Panc1 (cell line): ENCODE measurements around the gene MEGF11. TPM values are rescaled to one million over a fixed set of nuclear protein-coding genes. Genes with fewer than 3 reads are reported as not detected.

Source experiments
- ATAC-seq: fragments of 200-7000 bp; cut with Tn5 transposase; 2 replicates; pipeline ENCODE4 v1.9.1; 2020; ENCODE audit warnings: mild to moderate bottlenecking, moderate library complexity
- BruUV-seq: library from RNA; stranded (reverse); fragments of 400-500 nt; replicated peaks from 2 replicates; lab custom pipeline; 2021; lab: Mats Ljungman, UMichigan
- CTCF ChIA-PET: fragments of 300-600 bp; sonication (Branson Sonifier 250); formaldehyde crosslinking; loops from one replicate; lab custom pipeline; 2022; ENCODE audit warnings: antibody characterized with exemption; lab: Charles Lee
- POLR2A ChIA-PET: fragments of 300-600 bp; sonication (Branson Sonifier 250); formaldehyde crosslinking; loops from one replicate; lab custom pipeline; 2022; ENCODE audit warnings: antibody characterized with exemption; lab: Charles Lee
- DNase-seq: peaks from one replicate; pipeline ENCODE4 v3.0.0-alpha.2; 2010; ENCODE audit warnings: low read depth, low spot score
- H3K27ac ChIP-seq: 2 replicates; pipeline ENCODE4 v1.5.1; 2011; ENCODE audit warnings: mild to moderate bottlenecking, low read length, inconsistent platforms
- H3K27me3 ChIP-seq: fragments of 200-500 bp; sonication (Bioruptor generic); 2 replicates; pipeline ENCODE4 v1.6.0; 2014; ENCODE audit warnings: low read length, inconsistent platforms; ENCODE audit not compliant: control insufficient read depth, insufficient read depth
- H3K36me3 ChIP-seq: fragments of 200-500 bp; sonication (Bioruptor generic); 2 replicates; pipeline ENCODE4 v1.5.1; 2014; ENCODE audit warnings: inconsistent platforms, mild to moderate bottlenecking, low read length, moderate library complexity; ENCODE audit not compliant: control insufficient read depth, insufficient read depth
- H3K4me1 ChIP-seq: 2 replicates; pipeline ENCODE4 v1.5.1; 2011; ENCODE audit warnings: inconsistent platforms, mild to moderate bottlenecking, low read length, moderate library complexity; ENCODE audit not compliant: control insufficient read depth, insufficient read depth
- H3K4me3 ChIP-seq, 2 experiments: 2 replicates each; pipeline ENCODE4 v1.5.1; 2011 to 2012; ENCODE audit warnings: low read depth in 2 of 2, low read length in 2 of 2, mild to moderate bottlenecking in 2 of 2, inconsistent platforms in 1 of 2, moderate library complexity in 1 of 2
- H3K9me3 ChIP-seq: fragments of 200-500 bp; sonication (Bioruptor generic); 2 replicates; pipeline ENCODE4 v1.5.1; 2014; ENCODE audit warnings: low read depth, mild to moderate bottlenecking, inconsistent platforms, low read length, moderate library complexity; ENCODE audit not compliant: control insufficient read depth, insufficient read depth
- POLR2AphosphoS5 ChIP-seq: IDR thresholded peaks from 2 replicates; pipeline ENCODE4 v1.6.1; 2012; ENCODE audit warnings: mild to moderate bottlenecking, low read depth, low read length, moderate library complexity
- SIN3A ChIP-seq: IDR thresholded peaks from 2 replicates; pipeline ENCODE4 v1.6.1; 2012; ENCODE audit warnings: low read depth, mild to moderate bottlenecking, low read length, moderate library complexity, borderline replicate concordance; ENCODE audit not compliant: insufficient read depth
- TCF7L2 ChIP-seq: IDR thresholded peaks from 2 replicates; pipeline ENCODE4 v1.6.1; 2011; ENCODE audit warnings: mild to moderate bottlenecking, low read depth, low read length, inconsistent platforms
- in situ Hi-C: cut with HindIII; loops from 2 replicates; pipeline ENCODE4 v1.10.0; 2016; ENCODE audit warnings: low sequenced_read_pairs, low pct_unique_long_range_greater_than_20kb
- intact Hi-C: fragments of 100-400 bp; cut with micrococcal nuclease; formaldehyde crosslinking; loops from one replicate; pipeline ENCODE4 v1.10.0; 2022; ENCODE audit not compliant: unreplicated experiment
- total RNA-seq: library from RNA; stranded (reverse); gene quantifications from one replicate; pipeline ENCODE4 v1.2.1, GENCODE V29; 2021; ENCODE audit not compliant: unreplicated experiment
- TF ChIP-seq, protein P1 (sequence below), 2 experiments: IDR thresholded peaks; 2 replicates each; pipeline ENCODE4 v1.6.1; 2011 to 2012; ENCODE audit warnings: low read depth in 2 of 2, control low read depth in 1 of 2, low read length in 1 of 2, mild to moderate bottlenecking in 1 of 2, moderate library complexity in 1 of 2; ENCODE audit not compliant: insufficient read depth in 1 of 2
- TF ChIP-seq, protein P2 (sequence below): fragments of 450-650 bp; IDR thresholded peaks from 2 replicates; pipeline ENCODE4 v1.5.1; 2017; ENCODE audit warnings: mild to moderate bottlenecking

Gene MEGF11
- total RNA-seq, 1 experiment from 2014 or later: 0.95 TPM

DNA sequence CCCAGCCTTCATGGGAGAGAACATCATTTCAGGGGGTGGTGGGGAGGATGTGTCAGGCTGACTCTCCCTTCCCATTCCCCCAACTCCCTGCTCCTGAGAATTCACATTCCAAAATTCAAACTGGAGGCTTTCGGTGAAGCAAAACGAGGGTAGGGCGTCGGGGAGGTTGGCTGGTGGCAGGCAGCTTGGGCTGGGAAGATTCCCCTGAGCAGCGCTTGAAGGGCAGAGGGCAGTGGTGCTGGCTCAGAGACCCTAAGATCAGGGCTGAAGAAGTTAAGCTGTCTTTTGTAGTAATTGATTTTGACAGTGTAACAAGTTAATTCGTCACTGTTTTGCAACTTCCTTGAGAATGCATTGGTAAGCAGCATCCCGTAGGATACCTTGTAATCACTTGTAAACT is 196.5 kb downstream of the MEGF11 start:
- ATAC-seq: no peak
- DNase-seq: no peak
- Histone ChIP-seq H3K4me3 (no peak overlapping the region), H3K27ac (no peak overlapping the region), H3K9me3 (no peaks in the 10 kb centered on the region), H3K36me3 (no peaks in the 10 kb centered on the region), H3K27me3 (peaks cover 8% of the 10 kb centered on the region), H3K4me1 (no peaks in the 10 kb centered on the region)
- TF ChIP-seq SIN3A: no peak
- TF ChIP-seq, protein P1, sequence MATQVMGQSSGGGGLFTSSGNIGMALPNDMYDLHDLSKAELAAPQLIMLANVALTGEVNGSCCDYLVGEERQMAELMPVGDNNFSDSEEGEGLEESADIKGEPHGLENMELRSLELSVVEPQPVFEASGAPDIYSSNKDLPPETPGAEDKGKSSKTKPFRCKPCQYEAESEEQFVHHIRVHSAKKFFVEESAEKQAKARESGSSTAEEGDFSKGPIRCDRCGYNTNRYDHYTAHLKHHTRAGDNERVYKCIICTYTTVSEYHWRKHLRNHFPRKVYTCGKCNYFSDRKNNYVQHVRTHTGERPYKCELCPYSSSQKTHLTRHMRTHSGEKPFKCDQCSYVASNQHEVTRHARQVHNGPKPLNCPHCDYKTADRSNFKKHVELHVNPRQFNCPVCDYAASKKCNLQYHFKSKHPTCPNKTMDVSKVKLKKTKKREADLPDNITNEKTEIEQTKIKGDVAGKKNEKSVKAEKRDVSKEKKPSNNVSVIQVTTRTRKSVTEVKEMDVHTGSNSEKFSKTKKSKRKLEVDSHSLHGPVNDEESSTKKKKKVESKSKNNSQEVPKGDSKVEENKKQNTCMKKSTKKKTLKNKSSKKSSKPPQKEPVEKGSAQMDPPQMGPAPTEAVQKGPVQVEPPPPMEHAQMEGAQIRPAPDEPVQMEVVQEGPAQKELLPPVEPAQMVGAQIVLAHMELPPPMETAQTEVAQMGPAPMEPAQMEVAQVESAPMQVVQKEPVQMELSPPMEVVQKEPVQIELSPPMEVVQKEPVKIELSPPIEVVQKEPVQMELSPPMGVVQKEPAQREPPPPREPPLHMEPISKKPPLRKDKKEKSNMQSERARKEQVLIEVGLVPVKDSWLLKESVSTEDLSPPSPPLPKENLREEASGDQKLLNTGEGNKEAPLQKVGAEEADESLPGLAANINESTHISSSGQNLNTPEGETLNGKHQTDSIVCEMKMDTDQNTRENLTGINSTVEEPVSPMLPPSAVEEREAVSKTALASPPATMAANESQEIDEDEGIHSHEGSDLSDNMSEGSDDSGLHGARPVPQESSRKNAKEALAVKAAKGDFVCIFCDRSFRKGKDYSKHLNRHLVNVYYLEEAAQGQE (IDR thresholded peaks at IDR 0.05; ENCODE audit: insufficient read depth in 1 of 2, low read depth in 2 of 2, low read length in 1 of 2): no peak
- no peak for TF ChIP-seq TCF7L2
- TF ChIP-seq POLR2AphosphoS5: no peak
- POLR2A ChIA-PET: no interaction called here
- BruUV-seq: no TSS peak
- intact Hi-C loops: no loop called here
- CTCF ChIA-PET: no interaction called here
- in situ Hi-C loops: no loop called here

DNA sequence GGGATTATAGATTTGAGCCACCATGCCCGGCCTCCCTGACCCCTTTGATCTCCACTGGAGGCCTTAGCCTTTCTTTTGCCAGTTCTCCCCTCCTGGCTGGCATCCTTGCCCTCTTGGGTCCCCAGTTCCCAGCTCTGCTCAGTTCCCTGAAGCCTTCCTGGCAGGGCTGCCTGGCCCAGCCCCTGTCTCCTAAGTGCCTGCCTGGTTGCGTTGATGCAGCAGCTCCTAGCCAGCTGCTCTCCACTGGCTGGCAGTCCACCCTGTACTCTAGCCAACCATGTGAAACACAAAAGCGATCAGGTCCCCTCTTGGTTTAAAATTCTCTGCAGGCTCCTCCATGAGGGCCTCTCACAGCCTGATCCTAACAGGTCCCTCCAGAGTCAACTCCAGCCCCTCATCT is 199.6 kb downstream of the MEGF11 start:
- no peak for DNase-seq
- in situ Hi-C loops (no loop called here), intact Hi-C loops (no loop called here)
- no peak for ATAC-seq
- ChIA-PET CTCF (no interaction called here), POLR2A (no interaction called here)
- no peak overlapping the region for H3K4me3 ChIP-seq
- H3K36me3 ChIP-seq: no peaks in the 10 kb centered on the region
- H3K4me1 ChIP-seq: no peaks in the 10 kb centered on the region
- H3K9me3 ChIP-seq: no peaks in the 10 kb centered on the region
- H3K27ac ChIP-seq: no peak overlapping the region
- BruUV-seq: no TSS peak
- TF ChIP-seq TCF7L2: no peak
- peaks cover 5% of the 10 kb centered on the region for H3K27me3 ChIP-seq

DNA sequence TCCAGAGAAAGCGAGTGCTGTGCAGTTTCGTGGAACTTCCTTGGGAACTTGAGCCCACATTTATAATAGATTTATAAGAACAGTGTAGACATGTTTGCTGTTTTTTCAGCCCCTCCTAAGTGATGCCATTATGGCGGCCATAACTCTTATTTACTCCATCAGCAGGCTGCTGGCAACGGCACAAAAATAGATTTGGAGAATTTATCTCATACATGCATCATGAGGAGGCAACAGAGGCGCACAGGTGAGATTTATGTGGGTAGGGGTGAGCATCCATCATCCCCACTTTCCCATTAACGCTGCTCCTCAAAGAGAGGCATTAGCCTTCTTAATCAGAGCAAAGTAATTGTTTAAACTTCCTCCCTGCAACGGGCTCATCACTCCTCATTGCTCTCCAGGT is 201.7 kb downstream of the MEGF11 start:
- in situ Hi-C loops (no loop called here), intact Hi-C loops (no loop called here)
- TF ChIP-seq SIN3A: no peak
- Histone ChIP-seq H3K9me3 (no peaks in the 10 kb centered on the region), H3K27me3 (peaks cover 2% of the 10 kb centered on the region; the same call in 1 of the 2 replicates), H3K27ac (no peak overlapping the region), H3K4me1 (no peaks in the 10 kb centered on the region), H3K36me3 (no peaks in the 10 kb centered on the region), H3K4me3 (no peak overlapping the region)
- POLR2A ChIA-PET: no interaction called here
- ATAC-seq (no peak), DNase-seq (no peak)
- no TSS peak for BruUV-seq
- CTCF ChIA-PET: no interaction called here

DNA sequence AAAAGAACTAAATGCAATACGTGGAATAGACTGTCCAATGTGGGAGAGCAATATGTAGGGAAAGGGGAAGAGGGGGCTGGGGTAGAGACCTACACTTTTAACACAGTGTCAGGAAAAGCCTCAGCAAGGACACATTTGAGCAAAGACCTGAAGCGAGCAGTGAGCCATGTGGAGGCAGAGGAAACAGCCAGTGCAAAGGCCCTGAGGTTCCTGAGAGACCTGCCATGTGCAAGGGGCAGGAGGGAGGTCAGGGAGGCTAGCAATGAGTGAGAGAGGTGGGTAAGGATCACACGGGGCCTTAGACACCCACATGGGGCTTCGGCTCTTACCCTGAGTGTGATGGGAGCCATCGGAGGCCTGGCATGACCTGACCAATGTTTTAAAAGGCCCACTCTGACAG is 203.3 kb downstream of the MEGF11 start:
- POLR2A ChIA-PET: no interaction called here
- in situ Hi-C loops: no loop called here
- TF ChIP-seq, protein P1 (IDR thresholded peaks at IDR 0.05; ENCODE audit: insufficient read depth in 1 of 2, low read depth in 2 of 2, low read length in 1 of 2): no peak
- TF ChIP-seq, protein P2, sequence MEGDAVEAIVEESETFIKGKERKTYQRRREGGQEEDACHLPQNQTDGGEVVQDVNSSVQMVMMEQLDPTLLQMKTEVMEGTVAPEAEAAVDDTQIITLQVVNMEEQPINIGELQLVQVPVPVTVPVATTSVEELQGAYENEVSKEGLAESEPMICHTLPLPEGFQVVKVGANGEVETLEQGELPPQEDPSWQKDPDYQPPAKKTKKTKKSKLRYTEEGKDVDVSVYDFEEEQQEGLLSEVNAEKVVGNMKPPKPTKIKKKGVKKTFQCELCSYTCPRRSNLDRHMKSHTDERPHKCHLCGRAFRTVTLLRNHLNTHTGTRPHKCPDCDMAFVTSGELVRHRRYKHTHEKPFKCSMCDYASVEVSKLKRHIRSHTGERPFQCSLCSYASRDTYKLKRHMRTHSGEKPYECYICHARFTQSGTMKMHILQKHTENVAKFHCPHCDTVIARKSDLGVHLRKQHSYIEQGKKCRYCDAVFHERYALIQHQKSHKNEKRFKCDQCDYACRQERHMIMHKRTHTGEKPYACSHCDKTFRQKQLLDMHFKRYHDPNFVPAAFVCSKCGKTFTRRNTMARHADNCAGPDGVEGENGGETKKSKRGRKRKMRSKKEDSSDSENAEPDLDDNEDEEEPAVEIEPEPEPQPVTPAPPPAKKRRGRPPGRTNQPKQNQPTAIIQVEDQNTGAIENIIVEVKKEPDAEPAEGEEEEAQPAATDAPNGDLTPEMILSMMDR: no peak
- TF ChIP-seq POLR2AphosphoS5 (no peak), TCF7L2 (no peak), SIN3A (no peak)
- CTCF ChIA-PET: no interaction called here
- no peak for DNase-seq
- intact Hi-C loops: no loop called here
- BruUV-seq: no TSS peak
- no peaks in the 10 kb centered on the region for H3K4me1 ChIP-seq
- no peak for ATAC-seq
- no peak overlapping the region for H3K4me3 ChIP-seq
- peaks cover 2% of the 10 kb centered on the region; the same call in 1 of the 2 replicates for H3K27me3 ChIP-seq
- no peaks in the 10 kb centered on the region for H3K9me3 ChIP-seq
- no peak overlapping the region for H3K27ac ChIP-seq
- H3K36me3 ChIP-seq: no peaks in the 10 kb centered on the region
